Suprapubic skin (tissue), 4 donors: Measurements from ENCODE around the gene C16orf96. TPM values are rescaled to one million over a fixed set of nuclear protein-coding genes. Genes with fewer than 3 reads are reported as not detected.

Experiments
- DNase-seq, 2 donors: peaks; one replicate each; pipeline ENCODE4 v3.0.0-alpha.2; 2019; ENCODE audit warnings: low spot score in 2 of 2
- H3K27ac ChIP-seq: fragments of 200-600 bp; sonication (generic); one replicate; pipeline ENCODE4 v1.5.1; 2019
- H3K27me3 ChIP-seq: fragments of 200-600 bp; sonication (generic); one replicate; pipeline ENCODE4 v1.5.1; 2019
- H3K36me3 ChIP-seq: fragments of 200-600 bp; sonication (generic); one replicate; pipeline ENCODE4 v1.5.1; 2019
- H3K4me1 ChIP-seq: fragments of 200-600 bp; sonication (generic); one replicate; pipeline ENCODE4 v1.5.1; 2019
- H3K4me3 ChIP-seq: fragments of 200-600 bp; sonication (generic); one replicate; pipeline ENCODE4 v1.5.1; 2019; ENCODE audit warnings: mild to moderate bottlenecking
- H3K9me3 ChIP-seq: fragments of 200-600 bp; sonication (generic); one replicate; pipeline ENCODE4 v1.5.1; 2019
- EP300 ChIP-seq: sonication (generic); formaldehyde crosslinking; IDR thresholded peaks from one replicate; pipeline ENCODE4 v1.6.1; 2017; ENCODE audit warnings: antibody characterized with exemption
- POLR2A ChIP-seq, 2 donors: fragments of 450-650 bp; IDR thresholded peaks; one replicate each; pipeline ENCODE4 v1.6.1; 2017; ENCODE audit warnings: antibody characterized with exemption in 2 of 2, mild to moderate bottlenecking in 2 of 2, moderate library complexity in 2 of 2
- POLR2AphosphoS5 ChIP-seq, 3 donors: sonication (generic); formaldehyde crosslinking; IDR thresholded peaks; one replicate each; pipeline ENCODE4 v1.6.1; 2017; ENCODE audit warnings: antibody characterized with exemption in 3 of 3
- WGBS: methylation state at CpG from one replicate; pipeline ENCODE4 v1.1.5; 2018; 5-methylcytosine and 5-hydroxymethylcytosine counted together
- total RNA-seq, 4 donors: library from RNA; depleted of rRNA; stranded (reverse); fragments of >200 nt; gene quantifications; one replicate each; pipeline ENCODE4 v1.1.0, GENCODE V29; 2016
- TF ChIP-seq, protein P1 (sequence below), 2 donors: fragments of 200-600 bp in 1 of 2; fragments of 450-650 bp in 1 of 2; sonication (generic) in 1 of 2; IDR thresholded peaks; one replicate each; pipeline ENCODE4 v1.5.1; 2016 to 2019; ENCODE audit warnings: antibody characterized with exemption in 2 of 2, mild to moderate bottlenecking in 1 of 2, moderate library complexity in 1 of 2

C16orf96 gene
- total RNA-seq, 4 donors from 2014 or later = 0.15 to 1.2 (median 0.33) TPM

DNA sequence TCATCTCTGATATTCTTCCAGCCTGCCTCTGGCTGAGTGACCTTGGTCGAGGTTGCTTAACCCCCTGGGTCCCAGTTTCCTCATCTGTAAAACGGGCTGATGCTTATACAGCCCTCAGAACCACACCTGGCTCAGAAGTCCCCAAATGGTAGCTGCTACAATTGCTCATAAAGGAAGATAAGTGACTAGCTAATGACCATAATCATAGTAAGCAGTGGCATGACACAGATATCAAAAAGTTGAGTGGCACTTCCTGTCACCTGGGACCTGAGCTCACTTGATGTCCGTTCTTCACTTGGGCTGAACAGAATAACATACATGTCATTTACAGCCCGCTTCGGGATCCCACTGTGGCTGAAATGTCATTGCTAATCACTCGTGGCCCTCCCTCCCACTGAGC is 70.3 kb downstream of the C16orf96 start:
- TF ChIP-seq, protein P1, sequence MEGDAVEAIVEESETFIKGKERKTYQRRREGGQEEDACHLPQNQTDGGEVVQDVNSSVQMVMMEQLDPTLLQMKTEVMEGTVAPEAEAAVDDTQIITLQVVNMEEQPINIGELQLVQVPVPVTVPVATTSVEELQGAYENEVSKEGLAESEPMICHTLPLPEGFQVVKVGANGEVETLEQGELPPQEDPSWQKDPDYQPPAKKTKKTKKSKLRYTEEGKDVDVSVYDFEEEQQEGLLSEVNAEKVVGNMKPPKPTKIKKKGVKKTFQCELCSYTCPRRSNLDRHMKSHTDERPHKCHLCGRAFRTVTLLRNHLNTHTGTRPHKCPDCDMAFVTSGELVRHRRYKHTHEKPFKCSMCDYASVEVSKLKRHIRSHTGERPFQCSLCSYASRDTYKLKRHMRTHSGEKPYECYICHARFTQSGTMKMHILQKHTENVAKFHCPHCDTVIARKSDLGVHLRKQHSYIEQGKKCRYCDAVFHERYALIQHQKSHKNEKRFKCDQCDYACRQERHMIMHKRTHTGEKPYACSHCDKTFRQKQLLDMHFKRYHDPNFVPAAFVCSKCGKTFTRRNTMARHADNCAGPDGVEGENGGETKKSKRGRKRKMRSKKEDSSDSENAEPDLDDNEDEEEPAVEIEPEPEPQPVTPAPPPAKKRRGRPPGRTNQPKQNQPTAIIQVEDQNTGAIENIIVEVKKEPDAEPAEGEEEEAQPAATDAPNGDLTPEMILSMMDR (IDR thresholded peaks at IDR 0.05) = no peak
- DNase-seq = no peak
- 62% methylated on average over 6 of the region's 6 CpGs for WGBS

DNA sequence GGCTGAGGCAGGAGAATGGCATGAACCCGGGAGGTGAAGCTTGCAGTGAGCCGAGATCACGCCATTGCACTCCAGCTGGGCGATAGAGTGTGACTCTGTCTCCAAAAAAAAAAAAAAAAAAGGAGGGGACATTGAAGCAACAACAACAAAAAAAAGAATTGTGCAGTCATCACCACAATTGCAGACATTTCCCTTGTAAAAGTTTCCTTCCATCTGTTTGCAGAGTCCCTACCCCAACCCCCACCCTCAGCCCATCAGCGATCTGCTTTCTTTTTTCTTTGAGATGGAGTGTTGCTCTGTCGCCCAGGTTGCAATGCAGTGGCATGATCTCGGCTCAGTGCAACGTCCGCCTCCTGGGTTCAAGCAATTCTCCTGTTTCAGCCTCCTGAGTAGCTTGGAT is 72.1 kb downstream of the C16orf96 start:
- Histone ChIP-seq H3K4me1 (peaks cover 24% of the 10 kb centered on the region), H3K4me3 (no peak overlapping the region), H3K27me3 (no peaks in the 10 kb centered on the region), H3K9me3 (no peaks in the 10 kb centered on the region), H3K36me3 (no peaks in the 10 kb centered on the region), H3K27ac (no peak overlapping the region)
- 86% methylated on average over 9 of the region's 9 CpGs for WGBS
- no peak for TF ChIP-seq POLR2AphosphoS5 (IDR thresholded peaks at IDR 0.05)
- TF ChIP-seq, protein P1 (IDR thresholded peaks at IDR 0.05) = no peak
- no peak for TF ChIP-seq EP300
- no peak for TF ChIP-seq POLR2A (IDR thresholded peaks at IDR 0.05)
- no peak for DNase-seq

More for the DNA sequence above, 70.3 kb downstream of the C16orf96 start:
- Histone ChIP-seq H3K27me3 (no peaks in the 10 kb centered on the region), H3K36me3 (no peaks in the 10 kb centered on the region), H3K4me3 (peak overlapping the region; percentile 100), H3K9me3 (no peaks in the 10 kb centered on the region), H3K4me1 (peaks cover 24% of the 10 kb centered on the region), H3K27ac (no peak overlapping the region)

DNA sequence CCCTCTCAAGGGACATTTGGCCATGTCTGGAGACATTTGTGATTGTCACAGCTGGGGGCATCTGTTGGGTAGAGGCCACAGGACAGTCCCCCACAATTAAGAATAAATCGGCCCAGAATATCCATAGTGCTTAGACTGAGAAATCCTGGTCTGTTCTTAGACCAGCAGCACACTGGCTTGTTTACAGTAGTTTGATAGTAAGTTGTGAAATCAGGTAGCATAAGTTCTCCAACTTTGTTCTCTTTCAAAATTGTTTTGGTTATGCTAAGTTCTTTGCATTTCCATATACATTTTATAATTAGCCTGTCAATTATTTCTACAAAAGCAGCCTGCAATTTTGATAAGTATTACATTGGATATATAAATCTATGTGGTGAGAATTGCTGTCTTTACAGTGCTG is 75.3 kb downstream of the C16orf96 start:
- WGBS = 94% methylated on average over 1 of the region's 1 CpG
- Histone ChIP-seq H3K27ac (no peak overlapping the region), H3K4me1 (peaks cover 8% of the 10 kb centered on the region), H3K4me3 (no peak overlapping the region), H3K27me3 (no peaks in the 10 kb centered on the region), H3K36me3 (peaks cover 7% of the 10 kb centered on the region), H3K9me3 (no peaks in the 10 kb centered on the region)
- no peak for TF ChIP-seq POLR2AphosphoS5 (IDR thresholded peaks at IDR 0.05)
- TF ChIP-seq, protein P1 (IDR thresholded peaks at IDR 0.05) = no peak
- TF ChIP-seq EP300 = no peak
- no peak for TF ChIP-seq POLR2A (IDR thresholded peaks at IDR 0.05)
- no peak for DNase-seq

DNA sequence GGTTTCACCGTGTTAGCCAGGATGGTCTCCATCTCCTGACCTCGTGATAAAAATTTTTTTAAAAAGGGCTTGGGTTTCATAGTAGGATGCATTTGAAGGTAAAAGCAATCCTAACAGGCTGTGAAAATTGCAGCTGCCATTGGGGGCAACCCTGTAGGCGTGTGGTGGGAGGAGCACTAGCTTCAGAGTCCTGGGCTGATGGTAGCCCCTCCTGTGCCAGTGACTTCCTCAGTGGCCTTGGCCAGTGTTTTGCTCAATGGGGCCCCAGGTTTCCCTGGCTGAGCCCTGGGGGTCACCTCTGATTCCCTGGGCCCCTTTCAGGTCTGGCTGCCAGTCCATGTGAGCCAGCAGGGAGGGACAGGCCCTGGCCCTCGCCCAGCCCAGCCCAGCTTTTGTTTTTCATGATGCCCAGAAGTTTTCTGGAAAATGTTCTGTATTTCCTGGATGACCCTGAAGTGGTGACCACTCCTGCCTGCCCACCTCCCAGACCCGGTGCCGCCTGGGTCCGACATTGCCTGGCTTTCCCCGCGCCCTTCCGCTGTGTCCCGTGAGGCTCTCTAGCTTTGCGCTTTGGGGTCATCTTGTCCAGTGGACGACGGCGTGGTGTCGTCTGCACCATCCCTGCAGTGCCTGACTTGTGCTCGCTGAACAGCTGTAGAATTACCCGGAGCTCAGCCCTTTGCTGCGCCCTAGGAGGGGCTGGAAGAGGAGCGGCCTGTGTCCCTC is 77.9 kb downstream of the C16orf96 start:
- TF ChIP-seq, protein P1 (IDR thresholded peaks at IDR 0.05) = no peak
- TF ChIP-seq EP300 = no peak
- TF ChIP-seq POLR2AphosphoS5 (IDR thresholded peaks at IDR 0.05) = no peak
- TF ChIP-seq POLR2A (IDR thresholded peaks at IDR 0.05) = no peak
- 92% methylated on average over 19 of the region's 20 CpGs for WGBS
- Histone ChIP-seq H3K4me3 (no peak overlapping the region), H3K4me1 (peaks cover 7% of the 10 kb centered on the region), H3K27ac (no peak overlapping the region), H3K9me3 (no peaks in the 10 kb centered on the region), H3K27me3 (no peaks in the 10 kb centered on the region), H3K36me3 (peaks cover 7% of the 10 kb centered on the region)
- DNase-seq = no peak

DNA sequence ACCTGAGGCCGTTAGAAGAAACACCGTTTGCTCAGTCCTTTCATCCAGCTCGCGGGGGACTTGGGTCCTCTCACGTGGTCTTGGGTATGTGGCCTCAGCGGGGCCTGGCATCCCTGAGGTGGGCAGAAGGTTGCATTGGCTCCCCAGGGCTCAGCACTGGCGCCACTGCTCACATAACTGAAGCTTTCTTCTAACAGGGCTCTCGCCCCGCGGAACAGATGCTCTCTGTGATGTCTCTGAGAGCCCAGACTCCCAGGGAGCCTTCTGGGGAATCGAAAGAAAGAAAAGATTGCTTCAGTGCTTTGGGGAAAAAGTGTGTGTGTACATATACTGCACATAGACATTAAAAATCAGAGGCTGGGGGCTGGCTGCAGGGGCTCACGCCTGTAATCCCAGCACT is 78.6 kb downstream of the C16orf96 start:
- no peak for TF ChIP-seq POLR2AphosphoS5 (IDR thresholded peaks at IDR 0.05)
- TF ChIP-seq, protein P1 (IDR thresholded peaks at IDR 0.05) = no peak
- no peak for TF ChIP-seq EP300
- TF ChIP-seq POLR2A (IDR thresholded peaks at IDR 0.05) = no peak
- DNase-seq = no peak
- peaks cover 7% of the 10 kb centered on the region for H3K36me3 ChIP-seq
- no peak overlapping the region for H3K27ac ChIP-seq
- H3K9me3 ChIP-seq = no peaks in the 10 kb centered on the region
- H3K4me1 ChIP-seq = peaks cover 13% of the 10 kb centered on the region
- WGBS = 92% methylated on average over 12 of the region's 12 CpGs
- H3K4me3 ChIP-seq = no peak overlapping the region
- no peaks in the 10 kb centered on the region for H3K27me3 ChIP-seq
